K562 (cell line): ENCODE results near the gene GMDS. TPM values are rescaled to one million over a fixed set of nuclear protein-coding genes. Genes with fewer than 3 reads are reported as not detected.
A peak's percentile ranks its signal among the peaks of the same experiment; 100 is the strongest.

Experiments used
- ATAC-seq: fragments of 200-7000 bp; cut with Tn5 transposase; 3 replicates; pipeline ENCODE4 v1.9.1; 2020; ENCODE audit warnings: moderate library complexity
- BruUV-seq: library from RNA; stranded (reverse); fragments of 400-500 nt; replicated peaks from 2 replicates; lab custom pipeline; 2021; lab: Mats Ljungman, UMichigan
- CTCF ChIA-PET: fragments of 300-600 bp; formaldehyde crosslinking; extraction: SDS; loops from one replicate; lab custom pipeline; 2021; ENCODE audit warnings: low intra/inter-chr PET ratio; lab: Yijun Ruan, JAX
- POLR2A ChIA-PET: fragments of 300-600, 350-650 bp; sonication (Branson Sonifier 250); formaldehyde crosslinking; extraction: SDS; loops from one replicate; lab custom pipeline; 2021; ENCODE audit warnings: antibody characterized with exemption, inconsistent platforms; lab: Yijun Ruan, JAX
- DNase-seq, 4 experiments: peaks; one replicate each; pipeline versions ENCODE4 v3.0.0 to v3.0.0-alpha.2; 2011 to 2018; ENCODE audit warnings: low spot score in 3 of 4, mixed read lengths in 3 of 4; ENCODE audit errors: extremely low read depth in 1 of 4
- FAIRE-seq: peaks from 2 replicates; lab custom pipeline; 2011; peaks lifted over from hg19 to GRCh38; lab: Jason Lieb, UNC
- H2AFZ ChIP-seq: 2 replicates; pipeline ENCODE4 v1.6.0; 2011; ENCODE audit warnings: low read depth, low read length, control low read depth, inconsistent platforms
- H3K27ac ChIP-seq: fragments of 200-600 bp; 3 replicates; pipeline ENCODE4 v1.8.0; 2011; ENCODE audit warnings: low read depth, mild to moderate bottlenecking, control low read depth, inconsistent platforms, low read length, moderate library complexity, mixed read lengths; ENCODE audit errors: extremely low read depth
- H3K27me3 ChIP-seq, 2 experiments: fragments of 300-600 bp in 1 of 2; 2 replicates in 1 of 2; 3 replicates in 1 of 2; pipeline versions ENCODE4 v1.6.0 to v1.8.0; 2011; ENCODE audit warnings: inconsistent platforms in 2 of 2, low read length in 2 of 2, mild to moderate bottlenecking in 1 of 2, mixed read lengths in 1 of 2, moderate library complexity in 1 of 2; ENCODE audit not compliant: control insufficient read depth in 2 of 2, insufficient read depth in 2 of 2
- H3K36me3 ChIP-seq: fragments of 300-600 bp; 3 replicates; pipeline ENCODE4 v1.8.0; 2011; ENCODE audit warnings: mild to moderate bottlenecking, low read length, inconsistent platforms; ENCODE audit not compliant: control insufficient read depth, insufficient read depth
- H3K4me1 ChIP-seq, 2 experiments: fragments of 200-600 bp in 1 of 2; replicated peaks in 1 of 2; 2 replicates in 1 of 2; 3 replicates in 1 of 2; pipeline versions ENCODE4 v1.5.1 to v1.8.0; 2011; ENCODE audit warnings: inconsistent platforms in 2 of 2, low read length in 2 of 2, mild to moderate bottlenecking in 1 of 2, mixed read lengths in 1 of 2, moderate library complexity in 1 of 2; ENCODE audit not compliant: control insufficient read depth in 2 of 2, insufficient read depth in 2 of 2
- H3K4me2 ChIP-seq: 2 replicates; pipeline ENCODE4 v1.6.1; 2011; ENCODE audit warnings: low read length, control low read depth, inconsistent platforms, mixed read lengths; ENCODE audit not compliant: insufficient read depth
- H3K4me3 ChIP-seq: fragments of 200-600 bp; sonication (generic), shearing (Covaris generic); 2 replicates; pipeline ENCODE4 v1.5.1; 2016; ENCODE audit warnings: control low read depth, inconsistent platforms
- H3K79me2 ChIP-seq: fragments of 200-600 bp; 3 replicates; pipeline ENCODE4 v1.8.0; 2011; ENCODE audit warnings: low read length, inconsistent platforms; ENCODE audit not compliant: control insufficient read depth, insufficient read depth
- H3K9ac ChIP-seq, 2 experiments: 2 replicates each; pipeline versions ENCODE4 v1.6.0 to v1.6.1; 2011; ENCODE audit warnings: low read depth in 2 of 2, low read length in 2 of 2, control low read depth in 1 of 2, inconsistent platforms in 1 of 2, mild to moderate bottlenecking in 1 of 2, mixed read lengths in 1 of 2; ENCODE audit not compliant: insufficient read depth in 1 of 2
- H3K9me1 ChIP-seq: one replicate; pipeline ENCODE4 v1.6.0; 2011; ENCODE audit warnings: inconsistent platforms, mild to moderate bottlenecking, low read length, moderate library complexity; ENCODE audit not compliant: control insufficient read depth, insufficient read depth
- H3K9me3 ChIP-seq: replicated peaks from 2 replicates; pipeline ENCODE4 v1.5.1; 2011; ENCODE audit warnings: low read depth, low read length, inconsistent platforms; ENCODE audit not compliant: control insufficient read depth, insufficient read depth
- H4K20me1 ChIP-seq: replicated peaks from 2 replicates; pipeline ENCODE4 v1.6.1; 2011; ENCODE audit warnings: low read length, inconsistent platforms, mixed read lengths; ENCODE audit not compliant: control insufficient read depth, insufficient read depth
- NCOR1 ChIP-seq: fragments of 450-650 bp; IDR thresholded peaks from 2 replicates; pipeline ENCODE4 v1.6.1; 2016; ENCODE audit warnings: mild to moderate bottlenecking, moderate library complexity
- NRF1 ChIP-seq, 2 experiments: fragments of 450-650 bp; IDR thresholded peaks in 1 of 2; conservative IDR thresholded peaks in 1 of 2; 2 replicates each; pipeline ENCODE4 v1.6.1; 2014; ENCODE audit warnings: mild to moderate bottlenecking in 2 of 2
- RBM25 ChIP-seq: fragments of 200-400 bp; formaldehyde crosslinking; IDR thresholded peaks from 2 replicates; pipeline ENCODE4 v1.6.1; 2018; ENCODE audit warnings: low read length, low read depth, moderate library complexity; ENCODE audit not compliant: severe bottlenecking
- SLC30A9 ChIP-seq: fragments of 250-450 bp; sonication (Bioruptor Pico); IDR thresholded peaks from 2 replicates; pipeline ENCODE4 v1.8.0; 2022; ENCODE audit warnings: mild to moderate bottlenecking, moderate library complexity
- ZNF239 ChIP-seq: fragments of 250-450 bp; sonication (Bioruptor Pico); IDR thresholded peaks from 2 replicates; pipeline ENCODE4 v1.4.0; 2020; ENCODE audit warnings: mild to moderate bottlenecking
- ZNF408 ChIP-seq: fragments of 250-450 bp; sonication (Bioruptor Pico); IDR thresholded peaks from 2 replicates; pipeline ENCODE4 v1.4.0; 2020; ENCODE audit warnings: low read depth, mild to moderate bottlenecking, moderate library complexity
- WGBS: fragments of 100-300 bp; shearing (Covaris generic); methylation state at CpG from one replicate; pipeline ENCODE4 v1.1.6; 2016; ENCODE audit warnings: low coverage, mixed read lengths; ENCODE audit not compliant: insufficient coverage; ENCODE audit errors: missing lambda C conversion rate; 5-methylcytosine and 5-hydroxymethylcytosine counted together
- in situ Hi-C: fragments of 300-500 bp; cut with MboI; formaldehyde crosslinking; loops from 4 replicates; pipeline ENCODE4 v1.15.0; 2018; ENCODE audit warnings: inconsistent platforms, mixed read lengths
- intact Hi-C: fragments of 100-400 bp; cut with micrococcal nuclease; formaldehyde crosslinking; loops from 2 replicates; pipeline ENCODE4 v1.14.2; 2022
- polyA plus RNA-seq, 8 experiments: library from polyadenylated mRNA; depleted of rRNA in 4 of 8; stranded (reverse) in 5 of 8; unstranded in 3 of 8; fragments of >200 nt; fragmentation: Nextera tagmentation in 2 of 8; fragmentation: Illumina TruSeq in 1 of 8; extraction: Ambion mirVana in 2 of 8; extraction: Trizol in 1 of 8; gene quantifications; 2 replicates each; pipeline versions ENCODE4 v1.2.1 to v1.2.3, GENCODE V29; 2011 to 2014; ENCODE audit warnings: inconsistent platforms in 1 of 8, missing spikeins in 1 of 8
- total RNA-seq, 7 experiments: library from RNA; depleted of rRNA in 6 of 7; stranded (reverse); fragments of >200 nt in 6 of 7; fragmentation: Illumina TruSeq in 2 of 7; extraction: Trizol in 2 of 7; gene quantifications; 2 replicates each; pipeline versions ENCODE4 v1.2.1 to v1.2.3, GENCODE V29; 2011 to 2021; ENCODE audit warnings: low replicate concordance in 1 of 7

Gene GMDS
- total and polyA plus RNA-seq, 9 of the 15 experiments (the other 6 are each of a cell fraction or from before 2014, with no cell fraction given) = 0.48 to 31.8 (median 13.4) TPM

DNA sequence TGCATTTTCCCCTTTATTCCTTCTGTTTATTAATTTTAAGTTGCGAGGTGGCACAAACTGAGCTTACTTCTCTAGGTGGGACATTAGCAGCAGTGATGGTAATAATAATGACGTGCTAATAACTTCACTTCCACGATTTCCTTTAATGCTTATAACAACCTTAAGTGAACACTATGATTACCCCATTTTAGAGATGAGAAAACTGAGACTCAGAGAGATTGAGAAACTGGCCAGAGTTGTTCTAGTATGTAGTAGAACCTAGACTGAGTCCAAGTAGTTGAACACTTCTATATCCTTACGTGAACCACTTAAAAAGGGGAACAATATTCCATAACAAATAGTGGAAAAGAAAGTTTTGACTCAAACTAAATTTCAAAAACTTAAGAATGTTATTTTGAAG is 297.5 kb downstream of the GMDS start:
- Histone ChIP-seq H2AFZ (no peak overlapping the region), H4K20me1 (0 out of 2 replicates have a peak, but pooled peaks cover 3% of the 10 kb centered on the region), H3K9ac (no peak overlapping the region), H3K4me1 (no peaks in the 10 kb centered on the region), H3K9me3 (no peaks in the 10 kb centered on the region), H3K9me1 (no peaks in the 10 kb centered on the region), H3K4me2 (no peak overlapping the region), H3K79me2 (no peaks in the 10 kb centered on the region), H3K36me3 (no peaks in the 10 kb centered on the region), H3K27ac (no peak overlapping the region), H3K27me3 (peaks cover 0 to 10% of the 10 kb centered on the region in 2 experiments; a peak in 2 of 5 replicates), H3K4me3 (no peak overlapping the region)
- WGBS = 22% methylated on average over 4 of the region's 4 CpGs
- CTCF ChIA-PET = no interaction called here
- DNase-seq = no peak
- BruUV-seq = no TSS peak
- TF ChIP-seq RBM25 (peak; percentile 86), ZNF408 (CRISPR knock-in tag) (no peak), SLC30A9 (CRISPR knock-in tag) (no peak), NCOR1 (no peak)
- no peak for ATAC-seq
- in situ Hi-C loops = no loop called here
- POLR2A ChIA-PET = no interaction called here
- no peak for FAIRE-seq
- intact Hi-C loops = no loop called here

DNA sequence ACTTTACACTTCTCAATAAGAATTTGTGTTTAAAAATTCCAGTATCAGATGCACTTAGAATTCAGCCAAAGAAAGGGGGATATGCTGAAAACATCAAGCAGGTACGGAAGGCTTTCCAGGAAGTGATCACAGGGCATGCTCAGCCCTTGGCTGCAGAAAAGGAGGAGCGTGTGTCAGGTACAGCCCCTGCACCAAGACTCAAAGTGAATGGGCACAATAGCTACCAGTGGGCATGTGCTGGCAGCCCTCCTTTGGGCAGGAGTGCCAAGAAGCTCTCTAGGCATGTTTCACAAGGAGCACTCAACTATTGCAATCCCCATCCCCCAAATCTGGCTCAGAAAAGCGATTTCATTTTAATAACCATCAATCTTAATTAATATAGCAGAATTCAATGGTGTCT is 298.8 kb downstream of the GMDS start:
- CTCF ChIA-PET = no interaction called here
- H2AFZ ChIP-seq = no peak overlapping the region
- ATAC-seq (no peak), FAIRE-seq (no peak)
- H3K27ac ChIP-seq = no peak overlapping the region
- in situ Hi-C loops = no loop called here
- POLR2A ChIA-PET = no interaction called here
- 0 out of 2 replicates have a peak, but pooled peaks cover 4% of the 10 kb centered on the region for H4K20me1 ChIP-seq
- WGBS = 10% methylated on average over 3 of the region's 3 CpGs
- H3K4me2 ChIP-seq = no peak overlapping the region
- H3K36me3 ChIP-seq = no peaks in the 10 kb centered on the region
- no TSS peak for BruUV-seq
- TF ChIP-seq NRF1 (conservative IDR thresholded peaks at IDR 0.05 in 1 of 2, IDR thresholded peaks at IDR 0.05 in 1 of 2) (0 out of 4 replicates have a peak, but pooled peaks of 1 of the 2 experiments have one; percentile 9), ZNF239 (no peak)
- TF ChIP-seq, all 486 proteins: peak for 1
- H3K9me1 ChIP-seq = no peaks in the 10 kb centered on the region
- peaks cover 0 to 23% of the 10 kb centered on the region in 2 experiments; a peak in 2 of 5 replicates for H3K27me3 ChIP-seq
- H3K4me1 ChIP-seq = no peaks in the 10 kb centered on the region
- no peak overlapping the region for H3K9ac ChIP-seq
- intact Hi-C loops = no loop called here
- no peak overlapping the region for H3K4me3 ChIP-seq
- no peak for DNase-seq
- no peaks in the 10 kb centered on the region for H3K79me2 ChIP-seq
- H3K9me3 ChIP-seq = no peaks in the 10 kb centered on the region
